GM19452 (cell line): ENCODE results near the gene MFSD12.

ENCODE experiments used
- ATAC-seq: cut with Tn5 transposase; IDR thresholded peaks from one replicate; pipeline ENCODE4 v1.9.1; 2021; ENCODE audit not compliant: unreplicated experiment

Gene MFSD12

DNA sequence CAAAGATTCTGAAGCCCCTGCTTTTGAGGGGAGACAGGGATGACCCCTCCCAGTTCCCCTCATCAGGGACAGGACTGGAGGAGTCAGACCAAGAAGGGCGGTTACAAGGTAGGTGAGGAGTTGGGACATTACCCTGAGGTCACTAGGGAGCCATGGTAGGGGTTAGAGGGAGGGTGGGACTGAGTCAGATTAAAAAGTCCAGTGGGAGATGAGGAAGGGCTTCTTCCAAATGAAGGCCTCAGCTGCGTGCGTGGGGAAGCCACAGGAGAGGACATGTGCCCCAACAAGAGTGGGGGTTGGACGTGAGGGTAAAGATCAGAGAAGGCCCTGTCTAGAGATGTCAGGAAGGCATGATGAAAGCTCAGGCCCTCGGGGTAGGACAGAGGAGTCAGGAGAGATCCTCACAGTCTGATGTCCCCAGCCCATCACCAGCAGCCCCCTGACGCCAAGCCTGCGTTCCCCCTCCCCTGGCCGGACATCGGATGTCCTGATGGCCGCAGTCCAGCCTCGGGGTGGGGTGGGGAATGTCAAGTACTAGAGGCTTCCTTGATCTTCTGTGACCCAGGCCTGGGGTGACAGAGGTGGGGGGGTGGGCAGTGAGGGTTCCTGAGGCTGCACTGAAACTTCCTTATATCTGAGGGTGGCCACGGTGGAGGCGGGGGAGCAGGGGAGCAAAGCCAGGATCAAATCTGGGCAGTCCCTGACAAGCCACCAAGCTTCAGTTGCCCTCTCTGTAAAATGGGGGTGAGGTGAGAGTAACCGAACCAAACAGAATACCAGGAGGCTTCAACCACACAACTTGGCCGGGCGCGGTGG, 6.5 kb upstream of the MFSD12 start:
- ATAC-seq, result no peak

- peak; percentile 22 for ATAC-seq
Measured at GRCh38 chr19:3556978-3557460, 367 bp downstream of the MFSD12 start.

DNA sequence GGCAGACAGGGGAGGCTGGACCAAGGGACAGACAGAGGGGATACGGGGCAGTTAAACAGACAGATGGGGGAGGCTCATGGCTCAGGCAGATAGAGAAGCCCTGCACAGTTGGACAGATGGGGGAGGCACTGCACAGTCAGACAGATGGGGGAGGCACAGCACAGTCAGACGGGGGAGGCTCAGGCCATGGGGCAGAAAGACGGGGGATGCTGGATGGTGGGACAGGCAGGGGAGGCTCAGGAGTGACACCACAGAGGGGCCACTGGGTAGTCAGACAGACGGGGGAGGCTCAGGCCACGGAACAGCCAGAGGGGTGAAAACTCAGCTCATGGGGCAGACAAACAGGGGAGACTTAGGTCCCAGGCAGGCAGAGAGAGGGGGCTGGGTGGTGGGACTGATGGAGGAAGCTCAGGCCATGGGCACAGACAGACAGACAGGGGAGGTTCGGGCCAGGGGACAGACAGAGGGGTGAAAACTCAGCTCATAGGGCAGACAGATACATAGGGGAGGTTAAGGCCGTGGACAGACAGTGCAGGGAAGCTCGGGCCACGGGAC, 886 bp downstream of the MFSD12 start:
- ATAC-seq, result no peak

GRCh38 chr19:3555653-3556422, 1.5 kb downstream of the MFSD12 start:
- ATAC-seq, result no peak

DNA sequence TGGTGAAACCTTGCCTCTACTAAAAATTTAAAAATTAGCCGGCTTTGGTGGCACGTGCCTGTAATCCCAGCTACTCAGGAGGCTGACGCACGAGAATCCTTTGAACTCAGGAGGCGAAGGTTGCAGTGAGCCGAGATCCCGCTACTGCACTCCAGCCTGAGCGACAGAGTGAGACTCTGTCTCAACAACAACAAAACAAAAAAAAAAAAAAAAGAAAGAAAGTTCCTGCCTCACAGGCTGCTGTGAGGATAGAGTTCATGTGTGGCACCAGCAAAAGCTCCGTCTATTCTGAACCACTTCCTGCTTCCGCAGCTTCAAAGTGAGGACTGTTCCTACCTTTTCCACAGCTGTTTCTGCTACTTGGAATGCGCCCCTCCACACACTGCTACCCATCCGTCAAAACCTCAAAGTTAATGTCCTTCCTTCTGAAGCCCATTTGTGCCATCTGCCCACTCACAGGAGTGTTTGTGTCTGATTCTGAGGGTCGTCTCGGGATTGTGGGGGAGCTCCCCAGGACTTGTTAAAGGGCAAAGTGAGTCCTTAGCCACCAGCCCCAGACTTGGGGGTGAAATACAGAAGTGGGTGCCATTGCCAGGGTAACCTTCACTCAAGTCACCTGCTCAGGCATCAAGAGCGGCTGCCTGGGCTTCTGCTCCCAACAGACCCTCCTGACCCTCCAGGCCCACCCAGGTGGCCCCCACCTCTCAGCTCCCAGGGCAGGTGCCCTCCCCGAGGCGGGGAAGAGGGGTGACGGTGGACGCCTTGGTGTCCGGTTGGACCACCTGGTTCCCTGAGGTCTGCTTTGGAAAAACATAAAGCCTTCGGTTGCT, 2.9 kb downstream of the MFSD12 start:
- no peak for ATAC-seq

DNA sequence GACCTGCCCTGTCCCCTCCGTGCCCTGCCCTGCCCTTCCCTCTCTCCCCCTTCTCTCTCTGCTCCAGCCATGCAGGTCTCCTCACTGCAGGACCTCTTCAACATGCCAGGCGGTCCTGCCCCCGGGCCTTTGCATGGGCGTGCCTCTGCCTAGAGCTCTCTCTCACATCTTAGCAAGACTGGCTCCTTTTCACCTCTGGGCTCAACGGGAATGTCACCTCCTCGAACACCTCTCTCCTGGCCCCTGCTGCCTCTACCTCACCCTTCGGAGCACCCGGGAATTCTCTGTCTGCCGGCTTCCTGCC, 5.6 kb downstream of the MFSD12 start:
- ATAC-seq, result no peak

DNA sequence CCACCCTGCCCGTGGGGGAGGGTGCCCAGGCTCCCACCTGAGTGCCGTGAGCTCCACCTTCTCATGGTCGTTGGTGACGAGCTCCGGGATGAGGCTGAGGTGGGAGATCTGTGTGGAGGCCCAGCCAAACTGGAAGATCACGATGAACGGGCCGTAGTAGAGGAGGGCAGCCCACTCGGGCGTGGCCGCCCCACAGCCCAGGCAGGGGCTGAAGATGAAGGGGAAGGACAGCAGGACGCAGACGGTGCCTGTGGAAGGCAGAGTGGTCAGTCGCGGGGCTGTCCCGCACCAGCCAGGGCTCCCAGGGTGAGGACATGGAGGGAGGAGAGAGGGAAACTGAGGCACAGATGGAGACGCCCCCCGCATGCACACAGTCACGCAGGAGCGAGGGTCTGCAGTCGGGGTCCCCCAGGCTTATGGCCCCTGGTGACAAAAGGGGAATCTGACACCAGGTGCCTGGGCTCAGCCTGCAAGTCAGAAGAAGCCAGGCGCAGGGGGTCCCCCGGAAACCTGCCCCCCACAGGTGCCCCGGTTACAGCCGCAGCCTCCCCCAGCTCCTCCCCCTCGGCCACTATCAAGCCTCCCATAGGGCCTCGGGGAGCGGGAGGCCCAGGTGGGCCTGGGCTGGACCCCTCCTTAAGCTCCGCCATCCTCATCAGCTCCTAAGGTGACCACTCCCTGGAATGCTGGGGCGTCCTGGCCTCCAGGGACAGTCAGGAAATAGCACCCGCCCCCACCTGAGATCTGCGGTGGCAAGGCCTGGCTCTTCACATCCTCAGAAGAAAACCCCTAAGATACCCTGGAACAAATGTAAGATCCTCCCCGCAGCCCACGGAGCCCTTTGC, 6.2 kb downstream of the MFSD12 start:
- ATAC-seq, result no peak

DNA sequence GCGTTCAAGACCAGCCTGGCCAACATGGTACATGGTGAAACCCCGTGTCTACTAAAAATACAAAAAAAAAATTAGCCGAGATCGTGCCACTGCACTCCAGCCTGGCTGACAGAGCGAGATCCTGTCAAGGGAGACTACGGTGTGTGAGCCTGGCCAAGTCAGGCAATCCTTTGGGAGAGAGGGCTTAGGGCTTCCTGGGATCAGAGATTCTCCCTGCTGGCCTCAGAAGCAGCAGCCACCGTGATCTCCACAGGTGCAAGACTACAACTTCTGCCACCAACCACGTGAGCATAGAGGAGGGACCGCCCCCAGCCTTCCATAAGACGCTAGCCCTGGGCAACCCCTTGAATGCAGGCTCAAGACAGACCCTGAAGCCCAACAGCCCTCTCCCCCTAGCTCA, 7.6 kb downstream of the MFSD12 start:
- ATAC-seq, result no peak

DNA sequence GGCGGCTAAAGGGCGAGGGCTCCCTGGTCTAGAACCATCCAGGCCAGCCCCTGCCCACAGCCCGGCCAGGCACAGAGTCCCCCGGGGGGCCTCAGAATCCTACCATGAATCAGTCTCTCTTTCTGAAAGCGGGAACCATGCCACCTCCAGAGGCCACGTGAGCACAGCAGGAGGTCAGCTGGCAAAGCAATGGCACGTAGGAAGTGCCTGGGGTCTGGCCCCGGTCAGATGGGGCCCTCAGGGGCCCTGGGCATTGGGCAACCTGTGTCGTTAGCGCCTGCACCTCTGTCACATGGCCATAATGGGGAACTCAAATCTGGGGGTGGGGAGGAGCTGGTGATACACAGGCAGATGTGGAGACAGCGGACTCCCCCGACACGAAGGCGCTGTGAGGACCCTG, 8.8 kb downstream of the MFSD12 start:
- ATAC-seq, result no peak

GRCh38 chr19:3547767-3548282, 9.6 kb downstream of the MFSD12 start:
- no peak for ATAC-seq

GRCh38 chr19:3547301-3547731, 10.1 kb downstream of the MFSD12 start:
- ATAC-seq, result no peak

- no peak for ATAC-seq
Measured at GRCh38 chr19:3546119-3546518, 11.3 kb downstream of the MFSD12 start.

DNA sequence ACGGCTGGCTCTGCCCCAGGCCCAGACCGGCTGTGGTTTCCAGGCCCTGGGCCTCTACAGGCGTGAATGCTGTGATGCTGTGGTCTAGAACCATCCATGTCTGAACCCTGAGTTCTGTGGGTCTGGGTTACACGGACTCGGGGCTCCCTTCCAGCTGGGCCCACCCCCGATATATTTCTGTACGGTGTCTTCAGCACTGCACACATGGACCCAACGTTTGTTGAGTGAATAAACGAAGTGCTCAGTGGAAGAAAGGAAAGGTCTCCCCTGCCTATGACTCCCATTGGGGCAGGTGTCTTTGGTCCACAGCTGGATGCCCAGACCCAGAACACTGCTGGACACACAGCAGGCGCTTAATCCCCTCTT, 11.7 kb downstream of the MFSD12 start:
- no peak for ATAC-seq

DNA sequence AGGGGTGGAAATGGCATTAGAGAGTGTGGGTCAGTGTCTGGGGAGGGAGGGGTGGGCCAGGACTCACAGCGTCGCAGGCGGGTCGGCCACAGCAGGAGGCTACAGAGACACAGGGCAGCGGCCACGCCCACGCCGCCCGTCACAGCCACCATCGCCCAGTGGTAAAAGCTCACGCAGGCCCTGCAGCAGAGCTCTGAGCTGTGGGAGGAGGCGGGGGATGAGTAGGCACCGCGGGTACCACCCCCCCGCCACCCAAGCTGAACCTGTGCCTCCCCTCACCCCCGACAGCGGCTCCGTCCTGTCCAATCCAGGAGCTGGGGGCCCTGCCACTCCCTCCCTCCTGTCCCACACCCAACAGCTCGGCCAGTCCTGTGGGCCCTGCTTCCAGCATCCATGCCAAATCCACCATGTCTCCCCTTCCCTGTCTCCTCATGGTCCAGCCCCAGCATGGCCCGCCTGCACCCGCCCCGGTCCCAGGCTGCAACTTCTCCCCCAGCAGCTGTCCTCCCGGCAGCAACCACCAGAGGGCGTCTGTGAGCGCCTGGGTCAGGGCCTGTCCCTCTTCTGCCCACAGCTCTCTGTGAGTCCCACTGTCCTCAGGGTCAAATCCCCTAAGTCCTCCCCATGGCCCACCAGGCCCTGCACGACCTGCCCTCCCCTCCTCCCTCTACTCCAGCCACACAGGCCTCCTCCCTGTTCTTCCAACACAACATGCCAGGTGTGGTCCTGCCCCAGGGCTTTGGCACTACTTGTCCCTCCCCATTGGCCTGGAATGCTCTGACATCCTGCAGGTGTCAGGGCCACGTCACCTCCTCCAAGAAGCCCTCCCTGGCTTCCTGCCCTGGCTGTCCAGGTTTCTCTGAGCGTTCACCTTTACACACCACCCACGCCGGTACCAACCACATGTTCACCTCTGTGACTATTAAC, 12.4 kb downstream of the MFSD12 start:
- ATAC-seq, result no peak

DNA sequence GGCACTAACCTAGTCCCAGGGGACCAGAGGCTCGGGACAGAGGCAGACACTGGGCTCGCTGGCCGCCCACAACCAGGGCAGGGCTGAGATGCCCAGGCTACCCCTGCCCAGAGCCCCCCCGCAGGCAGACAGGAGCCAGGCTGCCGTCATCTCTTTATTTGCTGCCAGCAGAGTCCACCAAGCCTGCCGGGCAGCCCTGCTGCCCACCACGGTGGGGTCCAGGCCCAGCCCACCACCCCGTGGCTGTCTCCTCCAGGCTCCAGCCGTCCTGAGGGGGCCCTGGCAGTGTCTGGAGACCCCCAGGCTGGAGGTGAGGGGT, 13.4 kb downstream of the MFSD12 start:
- ATAC-seq, result no peak

DNA sequence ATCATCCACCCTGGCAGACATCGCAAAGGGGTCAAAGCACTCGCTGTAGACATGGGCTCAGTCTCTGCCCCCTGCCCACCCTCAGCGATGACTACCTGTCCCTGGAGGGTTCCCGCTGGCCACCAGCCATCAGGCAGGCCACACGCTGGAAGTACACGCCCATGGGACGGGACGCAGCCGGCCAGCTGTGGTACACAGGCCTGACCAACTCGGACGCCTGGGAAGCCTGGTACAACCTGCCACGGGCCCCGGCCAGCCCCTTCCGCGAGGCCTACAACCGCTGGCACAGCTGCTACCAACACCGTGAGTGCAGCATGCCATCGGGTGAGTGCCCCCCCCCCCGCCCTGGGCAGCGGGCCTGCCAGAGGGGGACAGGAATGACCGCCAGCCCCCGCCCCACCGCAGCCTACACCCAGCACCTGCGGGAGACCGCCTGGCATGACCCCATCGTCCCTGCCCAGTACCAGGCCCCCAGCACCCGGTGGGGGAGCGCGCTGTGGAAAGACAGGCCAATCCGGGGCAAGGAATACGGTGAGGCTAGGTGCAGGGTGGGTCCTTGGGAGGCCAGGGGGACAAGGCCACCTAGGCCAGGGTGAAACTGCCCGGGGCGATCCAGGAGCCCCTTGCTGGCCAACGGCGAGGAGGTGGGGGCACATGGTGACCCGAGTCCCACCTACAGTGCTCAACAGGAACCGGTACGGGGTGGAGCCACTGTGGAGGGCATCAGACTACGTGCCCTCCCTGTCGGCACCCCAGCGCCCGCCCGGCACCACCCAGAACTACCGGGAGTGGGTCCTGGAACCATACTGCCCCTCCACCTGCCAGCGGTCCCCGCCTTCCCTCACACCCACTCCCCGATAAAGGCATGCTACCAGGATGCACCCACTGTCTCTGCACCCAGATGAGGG, 14.0 kb downstream of the MFSD12 start:
- no peak for ATAC-seq

DNA sequence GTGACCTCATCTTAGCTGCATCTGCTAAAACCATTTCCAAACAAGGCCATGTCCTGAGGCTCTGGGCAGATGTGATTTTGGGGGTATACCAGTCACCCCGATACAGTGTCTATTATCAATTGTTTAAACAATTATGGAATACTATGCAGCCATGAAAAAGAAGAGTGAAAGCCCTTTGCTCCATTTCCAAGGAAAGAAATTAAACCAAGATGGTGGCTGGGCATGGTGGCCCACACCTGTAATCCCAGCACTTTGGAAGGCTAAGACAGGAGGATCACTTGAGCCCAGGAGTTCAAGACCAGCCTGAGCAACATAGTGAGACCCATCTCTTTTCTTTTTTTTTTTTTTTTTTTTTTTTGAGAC, 17.6 kb downstream of the MFSD12 start:
- ATAC-seq, result no peak
